ENCODE results near the gene SLC6A5.
"Not testable (repeated sequence)": the region's sequence is repeated elsewhere in the genome, so short reads cannot be mapped to it uniquely, and the experiment has no call there.

The SLC6A5 gene

GRCh38 chr11:20564846-20565635, 34.4 kb upstream of the SLC6A5 start:
- no peak overlapping the region for H2BK120ac ChIP-seq (ENCODE audit: low read depth, low read length)
- DNase-seq (ENCODE audit: low spot score): no peak
- no peak overlapping the region for H2BK5ac ChIP-seq (ENCODE audit: low read length)
- H3K27ac ChIP-seq (replicated peaks; ENCODE audit: low read length): no peak overlapping the region
- H4K91ac ChIP-seq (ENCODE audit: low read depth, low read length, poor library complexity): no peak overlapping the region
- H3K18ac ChIP-seq (ENCODE audit: low read length): no peak overlapping the region
- no peaks in the 10 kb centered on the region for H3K36me3 ChIP-seq (replicated peaks in 1 of 2; ENCODE audit: control insufficient read depth in 2 of 2, insufficient read depth in 2 of 2, low read length in 2 of 2)
- no peaks in the 10 kb centered on the region for H3K4me1 ChIP-seq (ENCODE audit: control insufficient read depth in 2 of 2, insufficient read depth in 1 of 2, low read depth in 1 of 2, low read length in 2 of 2)
- no peak overlapping the region for H2AK5ac ChIP-seq (ENCODE audit: low read depth, low read length)
- H3K14ac ChIP-seq (ENCODE audit: low read length): no peak overlapping the region
- H3K4me2 ChIP-seq (ENCODE audit: insufficient read depth, low read length, poor library complexity, severe bottlenecking): no peak overlapping the region
- H4K8ac ChIP-seq (ENCODE audit: low read depth, low read length): no peak overlapping the region
- no peak overlapping the region for H3K4ac ChIP-seq (ENCODE audit: low read length)
- H3K4me3 ChIP-seq (ENCODE audit: low read length in 2 of 2): no peak overlapping the region
- H2AFZ ChIP-seq (ENCODE audit: low read length): no peak overlapping the region
- WGBS, 2 donors (ENCODE audit: extremely low coverage in 2 of 2, insufficient read length in 2 of 2, insufficient replicate concordance in 1 of 2): no CpG with 5 or more reads among the region's 1 CpG
- no peak overlapping the region for H3K9ac ChIP-seq (ENCODE audit: low read depth, low read length, poor library complexity)
- peaks cover 0 to 2% (median 0%) of the 10 kb centered on the region in 3 experiments for H3K27me3 ChIP-seq (ENCODE audit: control insufficient read depth in 3 of 3, insufficient read depth in 3 of 3, low read depth in 1 of 3, low read length in 3 of 3)
- H3K23ac ChIP-seq (ENCODE audit: low read depth, low read length, poor library complexity): no peak overlapping the region
- H2BK12ac ChIP-seq (ENCODE audit: low read length): no peak overlapping the region
- no peaks in the 10 kb centered on the region for H3K79me1 ChIP-seq (ENCODE audit: low read depth, low read length)
- no peaks in the 10 kb centered on the region for H3K9me3 ChIP-seq (replicated peaks in 1 of 2; ENCODE audit: control insufficient read depth in 2 of 2, insufficient read depth in 1 of 2, low read depth in 1 of 2, low read length in 2 of 2)
- H2BK15ac ChIP-seq (ENCODE audit: low read length): no peak overlapping the region

DNA sequence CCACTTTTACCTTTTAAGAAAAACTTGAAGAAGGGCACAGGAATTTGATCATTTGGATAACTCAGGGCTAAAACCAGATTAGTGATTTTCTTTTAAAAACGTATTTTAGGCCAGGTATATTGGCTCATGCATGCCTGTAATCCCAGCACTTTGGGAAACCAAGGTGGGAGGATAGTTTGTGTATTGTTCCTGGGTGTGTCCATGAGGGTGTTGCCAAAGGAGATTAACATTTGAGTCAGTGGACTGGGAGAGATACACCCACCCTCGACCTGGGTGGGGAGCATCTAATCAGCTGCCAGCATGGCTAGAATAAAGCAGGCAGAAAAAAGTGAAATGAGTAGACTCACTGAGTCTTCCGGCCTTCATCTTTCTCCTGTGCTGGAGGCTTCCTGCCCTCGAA, 33.3 kb upstream of the SLC6A5 start:
- H3K9ac ChIP-seq (ENCODE audit: low read depth, low read length, poor library complexity); H3K14ac ChIP-seq (ENCODE audit: low read length); H3K18ac ChIP-seq (ENCODE audit: low read length); H3K4ac ChIP-seq (ENCODE audit: low read length); H3K4me1 ChIP-seq (ENCODE audit: control insufficient read depth in 2 of 2, insufficient read depth in 1 of 2, low read depth in 1 of 2, low read length in 2 of 2); H3K9me3 ChIP-seq (replicated peaks in 1 of 2; ENCODE audit: control insufficient read depth in 2 of 2, insufficient read depth in 1 of 2, low read depth in 1 of 2, low read length in 2 of 2); H3K36me3 ChIP-seq (replicated peaks in 1 of 2; ENCODE audit: control insufficient read depth in 2 of 2, insufficient read depth in 2 of 2, low read length in 2 of 2); H2BK120ac ChIP-seq (ENCODE audit: low read depth, low read length); DNase-seq (ENCODE audit: low spot score); H2AK5ac ChIP-seq (ENCODE audit: low read depth, low read length); H3K23ac ChIP-seq (ENCODE audit: low read depth, low read length, poor library complexity); H2BK15ac ChIP-seq (ENCODE audit: low read length); H2BK5ac ChIP-seq (ENCODE audit: low read length); H2AFZ ChIP-seq (ENCODE audit: low read length); H3K27ac ChIP-seq (replicated peaks; ENCODE audit: low read length); H3K4me2 ChIP-seq (ENCODE audit: insufficient read depth, low read length, poor library complexity, severe bottlenecking); H2BK12ac ChIP-seq (ENCODE audit: low read length); H4K8ac ChIP-seq (ENCODE audit: low read depth, low read length); H3K27me3 ChIP-seq (ENCODE audit: control insufficient read depth in 3 of 3, insufficient read depth in 3 of 3, low read depth in 1 of 3, low read length in 3 of 3); H3K79me1 ChIP-seq (ENCODE audit: low read depth, low read length); H4K91ac ChIP-seq (ENCODE audit: low read depth, low read length, poor library complexity); H3K4me3 ChIP-seq (ENCODE audit: low read length in 2 of 2): not testable (repeated sequence)
- no CpG with 5 or more reads among the region's 4 CpGs for WGBS, 2 donors (ENCODE audit: extremely low coverage in 2 of 2, insufficient read length in 2 of 2, insufficient replicate concordance in 1 of 2)

GRCh38 chr11:20566591-20567434, 32.6 kb upstream of the SLC6A5 start:
- DNase-seq (ENCODE audit: low spot score): no peak
- Histone ChIP-seq H3K27ac (replicated peaks; ENCODE audit: low read length) (no peak overlapping the region), H2BK5ac (ENCODE audit: low read length) (no peak overlapping the region), H3K4ac (ENCODE audit: low read length) (no peak overlapping the region), H2BK120ac (ENCODE audit: low read depth, low read length) (no peak overlapping the region), H3K4me3 (ENCODE audit: low read length in 2 of 2) (no peak overlapping the region), H3K14ac (ENCODE audit: low read length) (no peak overlapping the region), H3K23ac (ENCODE audit: low read depth, low read length, poor library complexity) (no peak overlapping the region), H3K4me2 (ENCODE audit: insufficient read depth, low read length, poor library complexity, severe bottlenecking) (no peak overlapping the region), H3K9ac (ENCODE audit: low read depth, low read length, poor library complexity) (no peak overlapping the region), H2BK15ac (ENCODE audit: low read length) (no peak overlapping the region), H3K36me3 (replicated peaks in 1 of 2; ENCODE audit: control insufficient read depth in 2 of 2, insufficient read depth in 2 of 2, low read length in 2 of 2) (no peaks in the 10 kb centered on the region), H4K8ac (ENCODE audit: low read depth, low read length) (no peak overlapping the region), H3K4me1 (ENCODE audit: control insufficient read depth in 2 of 2, insufficient read depth in 1 of 2, low read depth in 1 of 2, low read length in 2 of 2) (no peaks in the 10 kb centered on the region), H3K27me3 (ENCODE audit: control insufficient read depth in 3 of 3, insufficient read depth in 3 of 3, low read depth in 1 of 3, low read length in 3 of 3) (peaks cover 0 to 2% (median 0%) of the 10 kb centered on the region in 3 experiments), H2BK12ac (ENCODE audit: low read length) (no peak overlapping the region), H3K79me1 (ENCODE audit: low read depth, low read length) (no peaks in the 10 kb centered on the region), H3K18ac (ENCODE audit: low read length) (no peak overlapping the region), H3K9me3 (replicated peaks in 1 of 2; ENCODE audit: control insufficient read depth in 2 of 2, insufficient read depth in 1 of 2, low read depth in 1 of 2, low read length in 2 of 2) (no peaks in the 10 kb centered on the region), H4K91ac (ENCODE audit: low read depth, low read length, poor library complexity) (no peak overlapping the region), H2AK5ac (ENCODE audit: low read depth, low read length) (no peak overlapping the region), H2AFZ (ENCODE audit: low read length) (no peak overlapping the region)
- no CpG with 5 or more reads among the region's 5 CpGs for WGBS, 2 donors (ENCODE audit: extremely low coverage in 2 of 2, insufficient read length in 2 of 2, insufficient replicate concordance in 1 of 2)

- H3K23ac ChIP-seq (ENCODE audit: low read depth, low read length, poor library complexity); H3K9ac ChIP-seq (ENCODE audit: low read depth, low read length, poor library complexity); H3K18ac ChIP-seq (ENCODE audit: low read length); H3K4me2 ChIP-seq (ENCODE audit: insufficient read depth, low read length, poor library complexity, severe bottlenecking); DNase-seq (ENCODE audit: low spot score); H2BK15ac ChIP-seq (ENCODE audit: low read length); H3K4me3 ChIP-seq (ENCODE audit: low read length in 2 of 2); H3K4ac ChIP-seq (ENCODE audit: low read length); H3K14ac ChIP-seq (ENCODE audit: low read length); H3K36me3 ChIP-seq (replicated peaks in 1 of 2; ENCODE audit: control insufficient read depth in 2 of 2, insufficient read depth in 2 of 2, low read length in 2 of 2); H4K91ac ChIP-seq (ENCODE audit: low read depth, low read length, poor library complexity); H3K9me3 ChIP-seq (replicated peaks in 1 of 2; ENCODE audit: control insufficient read depth in 2 of 2, insufficient read depth in 1 of 2, low read depth in 1 of 2, low read length in 2 of 2); H2AK5ac ChIP-seq (ENCODE audit: low read depth, low read length); H2BK12ac ChIP-seq (ENCODE audit: low read length); H2BK120ac ChIP-seq (ENCODE audit: low read depth, low read length); H3K4me1 ChIP-seq (ENCODE audit: control insufficient read depth in 2 of 2, insufficient read depth in 1 of 2, low read depth in 1 of 2, low read length in 2 of 2); H2BK5ac ChIP-seq (ENCODE audit: low read length); H4K8ac ChIP-seq (ENCODE audit: low read depth, low read length); H2AFZ ChIP-seq (ENCODE audit: low read length); H3K27ac ChIP-seq (replicated peaks; ENCODE audit: low read length); H3K79me1 ChIP-seq (ENCODE audit: low read depth, low read length); H3K27me3 ChIP-seq (ENCODE audit: control insufficient read depth in 3 of 3, insufficient read depth in 3 of 3, low read depth in 1 of 3, low read length in 3 of 3): not testable (repeated sequence)
- no CpG with 5 or more reads among the region's 4 CpGs for WGBS, 2 donors (ENCODE audit: extremely low coverage in 2 of 2, insufficient read length in 2 of 2, insufficient replicate concordance in 1 of 2)
Observed at GRCh38 chr11:20579725-20580124, 19.7 kb upstream of the SLC6A5 start.

All from neuronal stem cell (in vitro differentiated cells).